GM23338 (cell line): ENCODE results near the gene AQP12B.

Experiments
- EZH2 ChIP-seq: fragments of 200-600 bp; sonication (generic); IDR thresholded peaks from one replicate; pipeline ENCODE4 v1.8.0; 2017; ENCODE audit warnings: antibody characterized with exemption, mild to moderate bottlenecking, low read depth; ENCODE audit not compliant: unreplicated experiment
- EZH2phosphoT487 ChIP-seq: fragments of 200-600 bp; sonication (generic); IDR thresholded peaks from one replicate; pipeline ENCODE4 v1.8.1; 2018; ENCODE audit warnings: antibody characterized with exemption; ENCODE audit not compliant: unreplicated experiment
- POLR2AphosphoS5 ChIP-seq: IDR thresholded peaks from 2 replicates; pipeline ENCODE4 v1.6.1; 2016; ENCODE audit warnings: antibody characterized with exemption, low read depth
- TF ChIP-seq, protein P1 (sequence below), 2 experiments: fragments of 200-600 bp in 1 of 2; sonication (generic) in 1 of 2; conservative IDR thresholded peaks; 2 replicates each; pipeline versions ENCODE4 v1.5.1 to v1.6.1; 2016 to 2017; ENCODE audit warnings: antibody characterized with exemption in 2 of 2, low read depth in 2 of 2, mild to moderate bottlenecking in 2 of 2, moderate library complexity in 1 of 2

DNA sequence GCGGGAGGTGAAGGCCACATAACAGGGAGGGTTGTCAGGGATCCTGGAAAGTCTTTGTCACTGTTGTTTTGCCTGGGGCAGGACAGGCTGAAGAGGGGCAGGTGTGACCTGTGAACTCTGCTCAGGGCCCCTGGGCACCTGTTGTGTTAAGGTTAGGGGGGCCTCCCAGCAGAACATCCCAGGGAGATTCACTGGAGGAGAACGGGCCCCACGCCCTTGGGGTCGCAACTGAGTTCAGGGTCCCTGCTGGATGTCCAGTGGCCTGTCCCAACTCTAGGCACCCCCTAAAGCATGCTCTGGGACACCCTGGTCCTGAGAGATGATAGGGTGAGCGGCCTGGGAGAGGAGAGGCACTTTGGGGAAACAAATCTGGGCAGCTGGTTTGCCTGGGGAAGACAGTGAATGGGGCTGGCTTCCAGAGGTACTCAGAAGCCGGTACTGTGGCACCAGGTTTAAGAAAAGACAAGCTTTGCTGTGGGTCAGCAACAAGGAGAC is 34.5 kb downstream of the AQP12B start:
- TF ChIP-seq, protein P1, sequence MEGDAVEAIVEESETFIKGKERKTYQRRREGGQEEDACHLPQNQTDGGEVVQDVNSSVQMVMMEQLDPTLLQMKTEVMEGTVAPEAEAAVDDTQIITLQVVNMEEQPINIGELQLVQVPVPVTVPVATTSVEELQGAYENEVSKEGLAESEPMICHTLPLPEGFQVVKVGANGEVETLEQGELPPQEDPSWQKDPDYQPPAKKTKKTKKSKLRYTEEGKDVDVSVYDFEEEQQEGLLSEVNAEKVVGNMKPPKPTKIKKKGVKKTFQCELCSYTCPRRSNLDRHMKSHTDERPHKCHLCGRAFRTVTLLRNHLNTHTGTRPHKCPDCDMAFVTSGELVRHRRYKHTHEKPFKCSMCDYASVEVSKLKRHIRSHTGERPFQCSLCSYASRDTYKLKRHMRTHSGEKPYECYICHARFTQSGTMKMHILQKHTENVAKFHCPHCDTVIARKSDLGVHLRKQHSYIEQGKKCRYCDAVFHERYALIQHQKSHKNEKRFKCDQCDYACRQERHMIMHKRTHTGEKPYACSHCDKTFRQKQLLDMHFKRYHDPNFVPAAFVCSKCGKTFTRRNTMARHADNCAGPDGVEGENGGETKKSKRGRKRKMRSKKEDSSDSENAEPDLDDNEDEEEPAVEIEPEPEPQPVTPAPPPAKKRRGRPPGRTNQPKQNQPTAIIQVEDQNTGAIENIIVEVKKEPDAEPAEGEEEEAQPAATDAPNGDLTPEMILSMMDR (conservative IDR thresholded peaks at IDR 0.05; ENCODE audit: low read depth in 2 of 2): no peak
- TF ChIP-seq EZH2phosphoT487 (no peak), EZH2 (no peak), POLR2AphosphoS5 (no peak)
